ENCODE results near the gene CD82. TPM values are rescaled to one million over a fixed set of nuclear protein-coding genes. Genes with fewer than 3 reads are reported as not detected.

Gene CD82
- total RNA-seq, 6 experiments from 2014 or later, result 18.9 to 69.4 (median 48.6) TPM

GRCh38 chr11:44605965-44606364, 40.5 kb downstream of the CD82 start:
- 84% methylated on average over 5 of the region's 7 CpGs for WGBS (ENCODE audit: insufficient coverage, low coverage, low lambda C conversion rate, missing lambda C conversion rate)
- no peak for ATAC-seq
- Histone ChIP-seq H3K9me3 (no peaks in the 10 kb centered on the region), H3K27me3 (no peaks in the 10 kb centered on the region), H3K36me3 (peaks cover 0 to 10% (median 4%) of the 10 kb centered on the region in 4 donors), H3K27ac (no peak overlapping the region), H3K4me1 (no peaks in the 10 kb centered on the region), H3K4me3 (no peak overlapping the region)
- DNase-seq, result no peak
- TF ChIP-seq POLR2A (IDR thresholded peaks at IDR 0.05) (no peak), CTCF (IDR thresholded peaks at IDR 0.05) (no peak)
- intact Hi-C loops (cut with DNase I), result no loop called here

DNA sequence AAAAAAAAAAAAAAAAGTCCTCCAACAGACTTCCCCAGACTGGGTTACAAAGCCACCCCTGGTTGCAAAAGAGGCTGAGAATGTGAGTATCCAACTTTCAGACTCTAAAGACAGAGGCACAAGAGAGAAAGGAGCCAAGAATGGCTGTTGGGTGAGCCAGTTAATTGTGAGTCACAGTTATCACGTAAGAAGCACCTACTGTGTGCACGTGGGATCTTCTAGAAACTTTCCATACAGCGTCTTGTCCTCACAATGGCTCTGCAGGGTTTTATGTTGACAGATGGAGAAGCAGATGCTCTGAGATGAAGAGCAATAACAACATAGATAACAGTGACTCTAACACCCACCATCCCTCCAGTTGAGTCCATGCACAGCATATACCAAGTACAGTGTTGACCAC, 41.0 kb downstream of the CD82 start:
- Histone ChIP-seq H3K27ac (no peak overlapping the region), H3K4me3 (no peak overlapping the region), H3K9me3 (no peaks in the 10 kb centered on the region), H3K36me3 (peaks cover 0 to 10% (median 4%) of the 10 kb centered on the region in 4 donors), H3K4me1 (no peaks in the 10 kb centered on the region), H3K27me3 (no peaks in the 10 kb centered on the region)
- WGBS (ENCODE audit: insufficient coverage, low coverage, low lambda C conversion rate, missing lambda C conversion rate), result no CpG with 5 or more reads among the region's 3 CpGs
- TF ChIP-seq POLR2A (IDR thresholded peaks at IDR 0.05), result no peak
- no peak for TF ChIP-seq CTCF (IDR thresholded peaks at IDR 0.05)
- no peak for DNase-seq
- ATAC-seq, result no peak
- intact Hi-C loops (cut with DNase I), result no loop called here

- DNase-seq (no peak), ATAC-seq (no peak)
- Histone ChIP-seq H3K36me3 (peaks cover 0 to 10% (median 4%) of the 10 kb centered on the region in 4 donors), H3K27ac (no peak overlapping the region), H3K9me3 (no peaks in the 10 kb centered on the region), H3K27me3 (no peaks in the 10 kb centered on the region), H3K4me1 (no peaks in the 10 kb centered on the region), H3K4me3 (no peak overlapping the region)
- intact Hi-C loops (cut with DNase I), result no loop called here
- 81% methylated on average over 3 of the region's 6 CpGs for WGBS (ENCODE audit: insufficient coverage, low coverage, low lambda C conversion rate, missing lambda C conversion rate)
- TF ChIP-seq CTCF (IDR thresholded peaks at IDR 0.05) (no peak), POLR2A (IDR thresholded peaks at IDR 0.05) (no peak)
Observed at GRCh38 chr11:44607319-44607962, 42.0 kb downstream of the CD82 start.

GRCh38 chr11:44607987-44608386, 42.5 kb downstream of the CD82 start:
- no peak for TF ChIP-seq POLR2A (IDR thresholded peaks at IDR 0.05)
- no peak for TF ChIP-seq CTCF (IDR thresholded peaks at IDR 0.05)
- intact Hi-C loops (cut with DNase I), result no loop called here
- H3K4me3 ChIP-seq, result no peak overlapping the region
- DNase-seq (no peak), ATAC-seq (no peak)
- peaks cover 0 to 10% (median 4%) of the 10 kb centered on the region in 4 donors for H3K36me3 ChIP-seq
- 95% methylated on average over 6 of the region's 8 CpGs for WGBS (ENCODE audit: insufficient coverage, low coverage, low lambda C conversion rate, missing lambda C conversion rate)
- H3K27ac ChIP-seq, result no peak overlapping the region
- no peaks in the 10 kb centered on the region for H3K27me3 ChIP-seq
- H3K4me1 ChIP-seq, result no peaks in the 10 kb centered on the region
- no peaks in the 10 kb centered on the region for H3K9me3 ChIP-seq

Data from right lobe of liver (tissue), 6 donors.